Measurements from ENCODE around the gene CALU.

GRCh38 chr7:128767475-128768110, 28.4 kb downstream of the CALU start:
- TF ChIP-seq CTCF (IDR thresholded peaks at IDR 0.05) (no peak), EZH2 (IDR thresholded peaks at IDR 0.05; ENCODE audit: borderline replicate concordance, insufficient read depth, low read depth, low read length, poor library complexity, severe bottlenecking) (no peak)

All from B cell (primary cell).